Tibial artery (tissue), 4 donors: ENCODE data around the gene PNPLA4.

ENCODE experiments used
- DNase-seq, 2 donors: peaks; one replicate each; pipeline ENCODE4 v3.0.0-alpha.2; 2019
- H3K27ac ChIP-seq, 2 donors: fragments of 200-600 bp; sonication (generic) in 1 of 2; 1 replicate in 1 of 2; 2 replicates in 1 of 2; pipeline ENCODE4 v1.5.1; 2018 to 2019; ENCODE audit warnings: mild to moderate bottlenecking in 1 of 2
- H3K27me3 ChIP-seq, 2 donors: fragments of 200-600 bp; sonication (generic) in 1 of 2; one replicate each; pipeline versions ENCODE4 v1.5.1 to v1.6.0; 2016 to 2019
- H3K36me3 ChIP-seq, 3 donors: fragments of 200-600 bp; sonication (generic) in 2 of 3; one replicate each; pipeline ENCODE4 v1.5.1; 2016 to 2019; ENCODE audit warnings: mild to moderate bottlenecking in 2 of 3
- H3K4me1 ChIP-seq, 4 donors: fragments of 200-600 bp; sonication (generic) in 2 of 4; 1 replicate in 3 of 4; 2 replicates in 1 of 4; pipeline ENCODE4 v1.5.1; 2016 to 2019
- H3K4me3 ChIP-seq, 2 donors: fragments of 200-600 bp; sonication (generic) in 1 of 2; 1 replicate in 1 of 2; 2 replicates in 1 of 2; pipeline ENCODE4 v1.5.1; 2018 to 2019; ENCODE audit warnings: mild to moderate bottlenecking in 2 of 2
- H3K9me3 ChIP-seq, 3 donors: fragments of 200-600 bp; sonication (generic) in 1 of 3; one replicate each; pipeline ENCODE4 v1.5.1; 2016 to 2019
- intact Hi-C: fragments of 100-400 bp; cut with DNase I; formaldehyde crosslinking; loops from one replicate; pipeline ENCODE4 v1.15.0; 2023; ENCODE audit warnings: low total_unique reads
- TF ChIP-seq, protein P1 (sequence below), 2 experiments: fragments of 200-600 bp in 1 of 2; fragments of 450-650 bp in 1 of 2; IDR thresholded peaks; one replicate each; pipeline ENCODE4 v1.5.1; 2017 to 2019; ENCODE audit warnings: antibody characterized with exemption in 2 of 2, mild to moderate bottlenecking in 1 of 2, moderate library complexity in 1 of 2

Gene PNPLA4

DNA sequence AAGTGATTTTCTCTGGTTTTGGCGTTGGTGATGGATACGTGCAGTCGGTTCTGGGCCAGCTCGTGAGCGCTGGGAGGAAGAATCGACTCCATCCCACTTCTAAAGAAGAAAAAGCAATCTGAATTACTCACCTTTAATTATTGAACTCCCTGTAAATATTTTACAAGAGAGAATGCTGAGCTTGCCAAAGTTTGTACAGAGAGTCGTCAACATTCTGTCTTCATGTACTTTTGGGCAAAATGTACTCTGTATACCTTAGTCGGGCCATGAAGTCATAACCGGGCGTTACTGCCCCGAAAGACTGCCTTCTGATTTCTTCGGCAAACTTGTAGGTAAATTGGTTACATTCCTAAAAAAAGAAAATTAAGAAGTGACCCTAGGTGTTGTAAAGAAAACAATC, 5.5 kb downstream of the PNPLA4 start:
- Histone ChIP-seq H3K27ac (no peak overlapping the region), H3K27me3 (no peaks in the 10 kb centered on the region), H3K4me1 (peaks cover 0 to 3% (median 1%) of the 10 kb centered on the region in 4 donors), H3K9me3 (no peaks in the 10 kb centered on the region), H3K36me3 (peaks cover 0 to 49% (median 20%) of the 10 kb centered on the region in 3 donors), H3K4me3 (no peak overlapping the region)
- intact Hi-C loops, result no loop called here
- TF ChIP-seq, protein P1, sequence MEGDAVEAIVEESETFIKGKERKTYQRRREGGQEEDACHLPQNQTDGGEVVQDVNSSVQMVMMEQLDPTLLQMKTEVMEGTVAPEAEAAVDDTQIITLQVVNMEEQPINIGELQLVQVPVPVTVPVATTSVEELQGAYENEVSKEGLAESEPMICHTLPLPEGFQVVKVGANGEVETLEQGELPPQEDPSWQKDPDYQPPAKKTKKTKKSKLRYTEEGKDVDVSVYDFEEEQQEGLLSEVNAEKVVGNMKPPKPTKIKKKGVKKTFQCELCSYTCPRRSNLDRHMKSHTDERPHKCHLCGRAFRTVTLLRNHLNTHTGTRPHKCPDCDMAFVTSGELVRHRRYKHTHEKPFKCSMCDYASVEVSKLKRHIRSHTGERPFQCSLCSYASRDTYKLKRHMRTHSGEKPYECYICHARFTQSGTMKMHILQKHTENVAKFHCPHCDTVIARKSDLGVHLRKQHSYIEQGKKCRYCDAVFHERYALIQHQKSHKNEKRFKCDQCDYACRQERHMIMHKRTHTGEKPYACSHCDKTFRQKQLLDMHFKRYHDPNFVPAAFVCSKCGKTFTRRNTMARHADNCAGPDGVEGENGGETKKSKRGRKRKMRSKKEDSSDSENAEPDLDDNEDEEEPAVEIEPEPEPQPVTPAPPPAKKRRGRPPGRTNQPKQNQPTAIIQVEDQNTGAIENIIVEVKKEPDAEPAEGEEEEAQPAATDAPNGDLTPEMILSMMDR (IDR thresholded peaks at IDR 0.05), result no peak
- no peak for DNase-seq

DNA sequence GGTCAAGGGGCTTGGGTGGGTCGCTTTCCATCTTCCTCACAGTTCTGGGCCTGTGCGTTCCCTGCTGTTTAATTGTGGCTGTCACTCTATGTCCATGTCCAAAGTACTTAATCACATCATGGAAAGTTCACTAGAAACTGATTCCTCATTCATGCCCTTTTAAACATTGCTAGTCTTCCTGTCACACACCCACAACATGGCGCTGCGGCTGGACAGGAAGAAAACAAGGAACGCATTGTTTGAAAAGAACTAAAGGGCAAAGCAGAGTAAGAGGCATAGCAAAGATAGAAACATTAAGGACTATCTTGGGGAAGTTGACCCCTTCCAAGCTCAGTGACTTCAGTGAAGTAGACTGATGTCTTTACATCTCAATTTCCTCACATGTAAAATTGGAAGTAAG, 18.4 kb downstream of the PNPLA4 start:
- intact Hi-C loops, result no loop called here
- no peak for DNase-seq
- Histone ChIP-seq H3K36me3 (peaks cover 0 to 31% (median 20%) of the 10 kb centered on the region in 3 donors), H3K27ac (no peak overlapping the region), H3K4me3 (no peak overlapping the region), H3K9me3 (no peaks in the 10 kb centered on the region), H3K27me3 (no peaks in the 10 kb centered on the region), H3K4me1 (no peaks in the 10 kb centered on the region)
- TF ChIP-seq, protein P1 (IDR thresholded peaks at IDR 0.05), result no peak

DNA sequence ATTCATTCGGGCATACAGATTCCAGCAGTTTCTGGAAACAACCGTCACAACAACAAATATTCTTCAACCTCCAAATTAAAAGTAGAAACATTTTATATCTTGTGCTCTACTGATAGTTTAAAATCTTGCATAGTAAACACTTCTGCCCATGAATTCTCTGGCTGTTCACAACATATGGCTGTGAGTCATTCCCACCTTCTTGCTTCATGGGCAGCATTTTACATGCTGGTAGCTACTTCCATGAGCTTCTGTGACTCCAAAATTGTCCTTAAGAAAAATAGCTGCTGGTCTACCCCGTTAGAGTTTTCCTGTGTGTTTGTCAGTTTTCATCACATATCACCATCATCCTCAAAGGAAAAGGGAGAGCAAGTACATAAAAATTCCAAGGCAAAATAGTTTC, 22.7 kb downstream of the PNPLA4 start:
- no peaks in the 10 kb centered on the region for H3K9me3 ChIP-seq
- no peaks in the 10 kb centered on the region for H3K4me1 ChIP-seq
- no peaks in the 10 kb centered on the region for H3K27me3 ChIP-seq
- no peak overlapping the region for H3K4me3 ChIP-seq
- intact Hi-C loops, result no loop called here
- H3K27ac ChIP-seq, result no peak overlapping the region
- peaks cover 0 to 34% (median 16%) of the 10 kb centered on the region in 3 donors for H3K36me3 ChIP-seq
- TF ChIP-seq, protein P1 (IDR thresholded peaks at IDR 0.05), result no peak
- no peak for DNase-seq

DNA sequence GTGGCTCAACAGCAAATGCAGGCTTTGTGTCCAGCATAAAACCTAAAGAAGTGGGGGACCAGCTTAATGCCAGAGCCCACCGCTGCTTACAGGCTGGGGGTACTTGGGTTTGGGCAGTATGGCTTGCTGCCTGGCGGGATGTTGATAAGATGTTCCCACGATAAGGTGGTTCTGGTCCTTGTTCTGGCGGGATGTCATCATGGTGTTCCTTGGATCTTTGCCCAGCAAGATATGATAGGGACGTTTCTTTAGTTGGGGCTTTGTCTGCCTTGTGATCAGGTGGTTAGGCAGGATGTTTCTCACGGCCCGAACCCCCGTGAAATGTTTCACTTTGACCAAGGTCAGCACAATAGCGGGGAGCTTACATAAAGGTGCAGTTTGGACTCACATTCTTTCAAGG, 35.3 kb downstream of the PNPLA4 start:
- Histone ChIP-seq H3K4me1 (no peaks in the 10 kb centered on the region), H3K9me3 (no peaks in the 10 kb centered on the region), H3K4me3 (no peak overlapping the region), H3K27ac (no peak overlapping the region), H3K36me3 (peaks cover 0 to 8% (median 3%) of the 10 kb centered on the region in 3 donors), H3K27me3 (no peaks in the 10 kb centered on the region)
- TF ChIP-seq, protein P1 (IDR thresholded peaks at IDR 0.05), result no peak
- intact Hi-C loops, result no loop called here
- DNase-seq, result no peak

DNA sequence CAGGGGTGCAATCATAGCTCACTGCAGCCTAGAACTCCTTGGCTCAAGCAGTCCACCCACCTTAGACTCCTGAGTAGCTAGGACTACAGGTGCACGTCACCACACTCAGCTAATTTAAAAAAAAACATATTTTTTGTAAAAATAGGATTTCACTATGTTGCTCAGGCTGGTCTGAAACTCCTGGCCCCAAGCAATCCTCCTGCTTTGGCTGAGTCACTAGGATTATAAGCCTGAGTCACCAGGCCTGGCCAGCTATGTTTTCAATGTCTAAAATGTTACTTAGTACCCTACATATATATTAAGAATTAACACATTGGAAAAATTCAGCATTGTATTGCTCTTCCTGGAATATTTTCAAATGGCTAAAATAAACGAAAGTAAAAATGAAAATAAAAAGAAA, 37.5 kb downstream of the PNPLA4 start:
- Histone ChIP-seq H3K9me3 (no peaks in the 10 kb centered on the region), H3K4me1 (no peaks in the 10 kb centered on the region), H3K4me3 (no peak overlapping the region), H3K27me3 (no peaks in the 10 kb centered on the region), H3K27ac (no peak overlapping the region), H3K36me3 (no peaks in the 10 kb centered on the region)
- intact Hi-C loops, result no loop called here
- no peak for DNase-seq
- TF ChIP-seq, protein P1 (IDR thresholded peaks at IDR 0.05), result no peak

DNA sequence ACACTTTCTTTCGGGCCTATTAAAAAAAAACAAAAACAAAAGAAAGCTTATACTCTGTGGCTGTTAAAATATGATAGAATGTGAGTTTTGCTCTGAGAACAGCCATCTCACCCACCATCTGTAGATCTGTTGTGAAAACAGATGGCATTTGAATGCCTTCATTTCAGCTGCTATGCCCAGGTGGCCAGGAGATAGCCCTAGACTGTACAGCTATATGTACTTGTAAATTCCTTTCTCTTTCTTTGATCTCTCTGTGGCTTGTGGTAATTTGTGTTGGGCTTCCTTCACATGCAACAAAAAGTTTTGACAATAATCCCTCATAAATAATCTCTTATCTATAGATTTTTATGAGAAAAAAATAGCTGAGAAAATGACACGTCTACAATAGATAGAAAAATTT, 38.1 kb downstream of the PNPLA4 start:
- H3K36me3 ChIP-seq, result no peaks in the 10 kb centered on the region
- TF ChIP-seq, protein P1 (IDR thresholded peaks at IDR 0.05), result no peak
- no peak overlapping the region for H3K4me3 ChIP-seq
- H3K27me3 ChIP-seq, result no peaks in the 10 kb centered on the region
- intact Hi-C loops, result no loop called here
- no peak overlapping the region for H3K27ac ChIP-seq
- H3K4me1 ChIP-seq, result no peaks in the 10 kb centered on the region
- H3K9me3 ChIP-seq, result no peaks in the 10 kb centered on the region
- no peak for DNase-seq
